ENCODE results near the gene MACROD2. TPM values are rescaled to one million over a fixed set of nuclear protein-coding genes. Genes with fewer than 3 reads are reported as not detected.

MACROD2 gene
- polyA plus RNA-seq, 1 donor (not counting 4 experiments of a cell fraction or from before 2014, with no cell fraction given) = 0.71 TPM

DNA sequence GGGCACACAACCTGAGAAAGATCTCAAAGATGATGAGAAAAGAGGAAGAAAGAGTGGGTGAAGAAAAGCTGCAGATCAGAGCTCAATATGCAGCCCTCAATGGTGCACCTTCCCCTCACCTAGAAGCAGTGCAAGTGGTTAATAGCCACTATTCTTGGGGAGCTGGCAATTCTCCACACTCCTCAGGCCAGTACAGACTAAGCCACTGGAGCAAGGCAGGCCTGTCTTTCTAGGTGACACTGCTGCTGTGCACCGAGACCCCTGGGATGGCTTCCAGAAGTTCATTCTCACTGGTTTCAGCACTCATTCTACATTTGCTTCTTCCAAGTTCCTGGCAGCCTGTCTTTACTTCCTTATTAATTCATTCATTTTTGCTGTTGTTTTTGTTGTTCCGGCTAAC is 1604.6 kb downstream of the MACROD2 start:
- FAIRE-seq (no peak), DNase-seq (ENCODE audit: low read depth, low spot score) (no peak)
- H3K4me2 ChIP-seq (ENCODE audit: control insufficient read depth, extremely low read depth, insufficient read depth, low read depth, low read length) = no peak overlapping the region
- no peak overlapping the region for H3K4me3 ChIP-seq (ENCODE audit: control insufficient read depth in 2 of 3, extremely low read depth in 1 of 3, insufficient read depth in 2 of 3, low read depth in 1 of 3, low read length in 3 of 3)
- H3K36me3 ChIP-seq (ENCODE audit: control insufficient read depth in 2 of 2, extremely low read depth in 1 of 2, insufficient read depth in 2 of 2, low read length in 2 of 2) = no peaks in the 10 kb centered on the region
- dilution Hi-C loops (cut with MboI; ENCODE audit: extremely low pct_ligation_motif_present, low sequenced_read_pairs) = no loop called here
- no peaks in the 10 kb centered on the region for H3K79me2 ChIP-seq (ENCODE audit: control insufficient read depth, insufficient read depth, low read length)
- no peaks in the 10 kb centered on the region for H3K4me1 ChIP-seq (ENCODE audit: control insufficient read depth, extremely low read depth, insufficient read depth, low read length)
- H4K20me1 ChIP-seq (ENCODE audit: control insufficient read depth, extremely low read depth, insufficient read depth, low read length) = no peaks in the 10 kb centered on the region
- no peaks in the 10 kb centered on the region for H3K9me1 ChIP-seq (ENCODE audit: control insufficient read depth, extremely low read depth, insufficient read depth, low read length)
- TF ChIP-seq EZH2 (IDR thresholded peaks at IDR 0.05; ENCODE audit: low read length) = no peak
- TF ChIP-seq, protein P1, sequence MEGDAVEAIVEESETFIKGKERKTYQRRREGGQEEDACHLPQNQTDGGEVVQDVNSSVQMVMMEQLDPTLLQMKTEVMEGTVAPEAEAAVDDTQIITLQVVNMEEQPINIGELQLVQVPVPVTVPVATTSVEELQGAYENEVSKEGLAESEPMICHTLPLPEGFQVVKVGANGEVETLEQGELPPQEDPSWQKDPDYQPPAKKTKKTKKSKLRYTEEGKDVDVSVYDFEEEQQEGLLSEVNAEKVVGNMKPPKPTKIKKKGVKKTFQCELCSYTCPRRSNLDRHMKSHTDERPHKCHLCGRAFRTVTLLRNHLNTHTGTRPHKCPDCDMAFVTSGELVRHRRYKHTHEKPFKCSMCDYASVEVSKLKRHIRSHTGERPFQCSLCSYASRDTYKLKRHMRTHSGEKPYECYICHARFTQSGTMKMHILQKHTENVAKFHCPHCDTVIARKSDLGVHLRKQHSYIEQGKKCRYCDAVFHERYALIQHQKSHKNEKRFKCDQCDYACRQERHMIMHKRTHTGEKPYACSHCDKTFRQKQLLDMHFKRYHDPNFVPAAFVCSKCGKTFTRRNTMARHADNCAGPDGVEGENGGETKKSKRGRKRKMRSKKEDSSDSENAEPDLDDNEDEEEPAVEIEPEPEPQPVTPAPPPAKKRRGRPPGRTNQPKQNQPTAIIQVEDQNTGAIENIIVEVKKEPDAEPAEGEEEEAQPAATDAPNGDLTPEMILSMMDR (optimal IDR thresholded peaks at IDR 0.05 in 1 of 3, IDR thresholded peaks at IDR 0.05 in 1 of 3, conservative IDR thresholded peaks at IDR 0.05 in 1 of 3; ENCODE audit: extremely low read depth in 1 of 3, insufficient read depth in 2 of 3, low read length in 3 of 3) = no peak
- H2AFZ ChIP-seq (ENCODE audit: control insufficient read depth, low read length) = no peak overlapping the region
- H3K9ac ChIP-seq (ENCODE audit: control insufficient read depth, extremely low read depth, insufficient read depth, low read length) = no peak overlapping the region
- H3K27me3 ChIP-seq (ENCODE audit: control insufficient read depth, extremely low read depth, insufficient read depth, low read length) = no peaks in the 10 kb centered on the region
- H3K9me3 ChIP-seq (ENCODE audit: control insufficient read depth, low read depth, low read length) = no peaks in the 10 kb centered on the region
- H3K27ac ChIP-seq (ENCODE audit: control insufficient read depth, insufficient read depth, low read length) = no peak overlapping the region

DNA sequence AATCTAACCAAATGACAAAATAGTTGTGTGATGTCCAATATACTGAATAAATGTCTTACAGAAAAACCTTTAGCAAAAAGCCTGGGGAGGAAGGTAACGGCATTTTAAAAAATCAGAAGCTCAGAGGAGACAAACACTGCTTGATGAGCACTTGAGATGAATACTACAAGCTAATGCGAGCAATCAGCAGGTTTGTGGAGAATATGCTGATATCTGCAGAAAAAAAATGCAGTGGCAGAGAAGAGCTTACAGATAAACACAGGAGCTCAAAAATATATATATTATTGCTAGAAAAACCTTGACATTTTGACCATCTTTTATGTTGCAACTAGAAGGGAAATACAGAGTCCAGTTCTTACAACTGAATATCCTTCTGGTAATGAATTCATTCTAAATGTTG is 1605.2 kb downstream of the MACROD2 start:
- no peaks in the 10 kb centered on the region for H3K9me1 ChIP-seq (ENCODE audit: control insufficient read depth, extremely low read depth, insufficient read depth, low read length)
- H4K20me1 ChIP-seq (ENCODE audit: control insufficient read depth, extremely low read depth, insufficient read depth, low read length) = no peaks in the 10 kb centered on the region
- H3K9me3 ChIP-seq (ENCODE audit: control insufficient read depth, low read depth, low read length) = no peaks in the 10 kb centered on the region
- H3K79me2 ChIP-seq (ENCODE audit: control insufficient read depth, insufficient read depth, low read length) = no peaks in the 10 kb centered on the region
- no peak overlapping the region for H3K27ac ChIP-seq (ENCODE audit: control insufficient read depth, insufficient read depth, low read length)
- dilution Hi-C loops (cut with MboI; ENCODE audit: extremely low pct_ligation_motif_present, low sequenced_read_pairs) = no loop called here
- no peak overlapping the region for H2AFZ ChIP-seq (ENCODE audit: control insufficient read depth, low read length)
- H3K4me2 ChIP-seq (ENCODE audit: control insufficient read depth, extremely low read depth, insufficient read depth, low read depth, low read length) = no peak overlapping the region
- H3K4me1 ChIP-seq (ENCODE audit: control insufficient read depth, extremely low read depth, insufficient read depth, low read length) = no peaks in the 10 kb centered on the region
- FAIRE-seq (no peak), DNase-seq (ENCODE audit: low read depth, low spot score) (no peak)
- TF ChIP-seq, protein P1 (optimal IDR thresholded peaks at IDR 0.05 in 1 of 3, IDR thresholded peaks at IDR 0.05 in 1 of 3, conservative IDR thresholded peaks at IDR 0.05 in 1 of 3; ENCODE audit: extremely low read depth in 1 of 3, insufficient read depth in 2 of 3, low read length in 3 of 3) = no peak
- no peak for TF ChIP-seq EZH2 (IDR thresholded peaks at IDR 0.05; ENCODE audit: low read length)
- H3K27me3 ChIP-seq (ENCODE audit: control insufficient read depth, extremely low read depth, insufficient read depth, low read length) = no peaks in the 10 kb centered on the region
- H3K9ac ChIP-seq (ENCODE audit: control insufficient read depth, extremely low read depth, insufficient read depth, low read length) = no peak overlapping the region
- no peak overlapping the region for H3K4me3 ChIP-seq (ENCODE audit: control insufficient read depth in 2 of 3, extremely low read depth in 1 of 3, insufficient read depth in 2 of 3, low read depth in 1 of 3, low read length in 3 of 3)
- H3K36me3 ChIP-seq (ENCODE audit: control insufficient read depth in 2 of 2, extremely low read depth in 1 of 2, insufficient read depth in 2 of 2, low read length in 2 of 2) = no peaks in the 10 kb centered on the region
